ENCODE data around the gene ZNF524. TPM values are rescaled to one million over a fixed set of nuclear protein-coding genes. Genes with fewer than 3 reads are reported as not detected.
"Not testable (repeated sequence)": the region's sequence is repeated elsewhere in the genome, so short reads cannot be mapped to it uniquely, and the experiment has no call there.

Gene ZNF524, protein sequence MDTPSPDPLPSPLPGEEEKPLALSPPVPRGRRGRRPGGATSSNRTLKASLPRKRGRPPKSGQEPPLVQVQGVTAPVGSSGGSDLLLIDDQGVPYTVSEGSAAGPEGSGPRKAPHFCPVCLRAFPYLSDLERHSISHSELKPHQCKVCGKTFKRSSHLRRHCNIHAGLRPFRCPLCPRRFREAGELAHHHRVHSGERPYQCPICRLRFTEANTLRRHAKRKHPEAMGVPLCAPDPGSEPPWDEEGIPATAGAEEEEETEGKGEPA
- 12.3 and 14.8 TPM in 2 replicates for total RNA-seq

DNA sequence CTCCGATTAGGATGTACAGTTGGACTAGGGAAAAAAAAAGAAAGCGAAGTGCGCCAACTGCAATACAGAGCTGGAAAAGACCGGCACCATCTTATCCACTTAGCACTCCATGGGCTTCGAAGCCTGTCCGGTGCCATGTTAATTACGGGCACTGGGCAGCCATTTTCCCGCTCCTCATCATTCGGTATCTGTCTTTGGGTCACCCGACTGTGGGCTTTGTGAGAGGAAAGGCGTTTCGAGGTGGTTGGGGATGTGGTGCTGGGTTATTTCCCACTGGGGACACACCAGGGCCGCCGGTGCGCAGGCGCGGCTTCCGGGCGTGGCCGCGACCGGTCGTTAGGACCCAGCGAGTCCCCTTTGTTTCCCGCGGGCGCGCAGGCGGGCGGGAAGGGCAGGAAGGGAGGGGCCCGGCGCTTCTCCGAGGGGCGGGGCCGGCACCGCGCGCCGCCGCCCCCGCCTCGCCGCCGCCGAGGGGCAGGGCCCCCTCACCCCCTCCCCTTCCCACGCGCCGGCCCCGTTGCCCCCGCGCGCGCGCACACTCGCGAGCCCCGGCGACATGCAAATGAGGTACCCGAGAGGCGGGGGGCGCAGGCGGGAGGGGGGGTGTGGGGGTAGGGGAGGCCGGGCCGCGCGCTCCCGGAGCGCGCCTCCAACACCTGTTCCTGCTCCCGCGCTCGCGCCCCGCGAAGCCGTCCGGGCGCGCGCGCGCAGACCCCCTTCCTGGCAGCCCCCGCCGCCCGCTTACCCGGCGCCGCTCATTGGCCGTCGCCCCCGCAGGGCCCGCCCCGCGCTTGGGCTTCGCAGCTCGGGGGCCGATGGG lies at the start of gene ZNF524:
Gene ZNF524, plus strand, starts transcription at position 447 of the 820 bp plus-strand sequence. CDS start 1,825 bp downstream, outside the sequence.
- DNase-seq, result peak; percentile 90

DNA sequence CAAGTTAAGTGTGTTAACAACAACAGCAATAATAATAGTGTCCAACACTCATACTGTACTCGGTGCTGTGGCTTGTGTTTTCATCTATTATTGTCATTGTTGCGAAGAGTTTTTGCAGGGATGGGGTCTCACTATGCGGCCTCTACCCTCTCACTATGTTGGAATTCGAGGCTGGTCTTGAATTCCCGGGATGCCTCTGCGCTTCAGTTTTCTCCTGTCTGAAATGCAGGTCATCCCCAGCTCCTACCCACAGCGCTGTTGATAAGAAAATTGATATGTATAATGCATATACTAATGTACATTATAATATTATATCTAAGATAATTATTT lies 49.8 kb upstream of the ZNF524 start:
- no peak for DNase-seq

DNA sequence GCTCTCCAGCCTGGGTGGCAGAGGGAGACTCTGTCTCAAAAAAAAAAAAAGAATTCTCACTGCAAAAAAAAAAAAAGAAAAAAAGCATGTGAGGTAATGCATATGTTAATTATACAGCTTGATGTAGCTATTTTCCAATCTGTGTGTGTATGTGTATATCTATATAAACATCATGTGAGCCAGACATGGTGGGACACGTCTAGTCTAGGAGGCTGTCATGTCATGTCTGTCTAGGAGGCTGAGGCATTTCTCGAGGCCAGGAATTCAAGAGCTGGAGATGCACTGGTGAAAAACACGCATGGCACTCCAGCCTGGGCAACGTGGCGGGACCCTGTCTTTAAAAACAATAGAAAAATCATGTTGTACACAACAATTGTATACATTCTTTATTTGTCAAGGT lies 47.9 kb upstream of the ZNF524 start:
- DNase-seq, result no peak

DNA sequence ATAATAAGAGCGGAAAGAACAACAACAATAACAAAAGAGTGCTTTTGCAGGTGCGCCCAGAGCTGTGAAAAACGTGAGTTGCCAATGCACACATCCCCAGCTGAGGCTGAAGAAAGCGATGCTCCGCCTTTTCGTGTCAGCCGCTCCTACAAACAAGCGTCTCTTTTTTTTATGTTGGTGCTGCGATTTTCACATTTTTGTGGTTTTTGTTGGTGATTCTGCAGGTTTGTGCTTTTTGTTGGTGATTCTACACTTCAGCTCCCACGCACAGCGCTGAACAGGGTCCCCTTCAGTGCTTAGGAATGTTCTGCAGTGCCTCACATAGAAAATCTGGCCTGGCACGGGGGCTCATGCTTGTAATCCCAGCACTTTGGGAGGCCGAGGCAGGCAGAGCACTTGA lies 47.5 kb upstream of the ZNF524 start:
- no peak for DNase-seq

DNA sequence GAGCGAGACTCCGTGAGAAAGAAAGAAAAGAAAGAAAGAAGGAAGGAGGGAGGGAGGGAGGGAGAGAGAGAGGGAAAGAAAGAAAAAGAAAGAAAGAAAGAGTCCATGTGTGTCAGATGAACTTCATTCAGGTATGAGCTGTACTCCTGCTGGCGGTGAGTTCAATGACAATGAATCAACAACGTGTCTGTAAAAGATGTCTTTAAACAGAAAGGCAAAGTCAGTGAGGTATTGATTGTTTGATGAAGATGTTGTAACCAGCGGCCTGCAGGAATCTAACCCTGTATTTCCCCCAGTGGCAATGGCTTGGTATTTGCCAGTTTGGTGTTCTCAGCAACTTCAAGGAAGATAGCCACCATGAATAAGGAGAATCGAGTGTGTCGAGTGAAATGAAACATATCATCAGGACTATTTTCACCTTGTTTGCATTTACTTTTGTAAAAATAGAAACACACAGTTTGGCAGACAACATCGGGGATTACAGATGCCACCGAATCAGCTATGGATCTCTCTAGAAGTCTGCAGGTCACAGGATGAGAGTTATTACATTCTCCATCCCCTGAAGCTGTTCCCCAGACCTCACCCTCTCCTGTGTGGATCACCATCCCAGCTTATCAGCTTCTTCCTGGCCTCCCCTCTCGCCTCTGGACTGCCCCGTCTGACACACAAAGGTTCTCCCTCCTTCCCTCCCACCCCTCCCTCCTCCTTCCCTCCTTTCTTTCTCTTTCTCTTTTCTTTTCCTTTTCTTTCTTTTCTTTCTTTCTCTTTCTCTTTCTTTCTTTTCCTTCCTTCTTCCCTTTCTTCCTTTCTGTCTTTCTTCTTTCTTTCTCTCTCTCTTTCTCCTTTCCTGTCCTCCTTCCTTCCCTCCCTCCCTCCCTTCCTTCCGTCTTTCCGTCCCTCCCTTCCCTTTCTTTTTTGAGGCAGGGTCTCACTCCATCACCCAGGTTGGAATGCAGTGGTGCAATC lies 46.6 kb upstream of the ZNF524 start:
- DNase-seq, result no peak

DNA sequence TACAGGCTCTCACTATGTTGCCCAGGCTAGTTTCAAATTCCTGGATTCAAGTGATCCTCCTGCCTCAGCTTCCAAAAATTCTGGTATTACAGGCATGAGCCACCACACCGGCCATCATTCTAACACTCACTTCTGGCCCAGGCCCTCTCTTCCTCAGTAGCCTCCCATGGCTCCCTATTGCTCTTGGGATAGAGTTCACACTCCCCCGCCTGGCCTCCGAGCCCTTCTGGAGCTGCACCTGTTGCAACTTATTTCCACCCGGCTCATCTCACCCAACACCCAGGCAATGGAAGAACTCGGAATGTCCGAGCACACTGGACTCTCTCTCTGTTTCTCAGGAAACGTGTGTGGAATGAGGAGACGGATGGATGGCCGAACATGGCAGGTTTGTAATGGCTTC lies 45.8 kb upstream of the ZNF524 start:
- DNase-seq, result no peak

DNA sequence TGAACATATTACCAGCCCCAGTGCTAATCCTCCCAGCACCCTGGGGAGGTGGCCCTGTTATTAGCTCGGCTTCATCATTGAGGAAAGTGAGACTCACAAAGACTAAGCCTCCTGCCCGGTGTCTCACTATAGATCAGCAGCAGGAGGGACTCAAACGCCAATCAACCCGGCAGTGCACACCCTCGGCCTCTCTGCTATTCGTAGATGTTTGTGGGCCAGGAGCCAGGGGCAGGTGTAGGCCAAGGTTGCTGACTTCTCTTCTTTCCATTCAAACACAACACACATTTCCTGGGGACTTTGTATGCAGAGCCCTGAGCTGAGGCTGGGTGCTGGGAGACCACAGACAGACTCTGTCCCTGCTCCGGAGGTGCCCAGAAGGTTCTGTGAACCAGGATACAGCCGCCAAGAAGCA lies 45.3 kb upstream of the ZNF524 start:
- DNase-seq, result no peak

DNA sequence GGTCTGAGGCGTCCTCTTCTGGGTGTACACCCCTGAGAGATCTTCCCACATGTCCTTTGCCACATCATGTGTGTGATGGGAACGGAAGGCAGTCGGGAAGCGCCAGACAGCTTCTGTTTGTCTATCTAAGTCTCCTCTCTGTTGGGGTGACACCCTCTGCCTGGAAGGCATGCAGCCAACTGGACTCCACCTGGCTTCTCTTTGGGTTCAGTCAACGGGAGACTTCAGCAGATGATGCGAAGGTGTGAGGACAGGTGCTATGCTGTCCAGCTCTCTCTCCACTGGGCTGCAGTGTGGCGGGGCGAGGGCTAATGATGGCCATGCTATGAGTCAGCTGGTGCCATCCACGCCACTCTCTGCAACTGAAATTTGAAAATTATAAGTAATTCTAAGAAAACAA lies 40.4 kb upstream of the ZNF524 start:
- DNase-seq, result no peak

DNA sequence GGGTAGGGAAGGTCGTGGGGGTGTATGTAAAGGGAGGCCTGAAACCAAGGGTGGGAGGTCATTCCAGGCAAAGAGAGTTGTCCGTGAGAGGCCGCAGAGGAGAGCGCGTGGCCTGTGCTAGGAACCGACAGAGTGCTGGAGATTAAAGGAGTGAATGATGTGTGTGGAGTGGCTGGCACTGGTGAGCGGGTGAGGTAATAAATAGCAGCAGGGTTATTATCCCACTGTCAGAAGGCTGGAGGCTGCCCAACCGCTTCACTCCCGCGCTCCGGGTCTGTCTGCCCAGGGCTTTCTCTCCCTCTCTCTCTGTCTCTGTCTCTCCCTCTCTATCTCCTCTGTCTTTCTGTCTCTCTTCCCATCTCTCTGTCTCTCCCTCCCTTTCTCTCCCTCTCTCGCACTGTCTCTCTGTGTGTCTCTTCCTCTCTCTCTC lies 36.8 kb upstream of the ZNF524 start:
- no peak for DNase-seq

DNA sequence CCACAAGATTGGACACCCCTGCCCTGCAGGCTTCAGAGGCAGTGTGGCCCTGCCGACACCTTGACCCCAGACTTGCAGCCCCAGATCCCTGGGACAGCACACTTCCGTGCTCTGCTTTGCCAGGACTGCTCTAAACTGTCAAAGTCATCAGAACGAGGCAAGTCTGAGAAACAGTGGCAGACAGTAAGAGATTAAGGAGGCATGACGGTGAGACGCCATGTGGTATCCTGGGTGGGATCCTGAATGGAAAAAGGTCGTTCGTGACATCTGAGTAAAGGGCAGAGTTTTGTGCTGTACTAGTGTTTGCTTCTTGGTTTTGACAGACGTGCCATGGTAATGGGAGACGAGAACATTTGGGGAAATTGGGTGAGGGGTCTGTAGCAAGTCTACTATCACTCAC lies 33.3 kb upstream of the ZNF524 start:
- DNase-seq, result no peak

DNA sequence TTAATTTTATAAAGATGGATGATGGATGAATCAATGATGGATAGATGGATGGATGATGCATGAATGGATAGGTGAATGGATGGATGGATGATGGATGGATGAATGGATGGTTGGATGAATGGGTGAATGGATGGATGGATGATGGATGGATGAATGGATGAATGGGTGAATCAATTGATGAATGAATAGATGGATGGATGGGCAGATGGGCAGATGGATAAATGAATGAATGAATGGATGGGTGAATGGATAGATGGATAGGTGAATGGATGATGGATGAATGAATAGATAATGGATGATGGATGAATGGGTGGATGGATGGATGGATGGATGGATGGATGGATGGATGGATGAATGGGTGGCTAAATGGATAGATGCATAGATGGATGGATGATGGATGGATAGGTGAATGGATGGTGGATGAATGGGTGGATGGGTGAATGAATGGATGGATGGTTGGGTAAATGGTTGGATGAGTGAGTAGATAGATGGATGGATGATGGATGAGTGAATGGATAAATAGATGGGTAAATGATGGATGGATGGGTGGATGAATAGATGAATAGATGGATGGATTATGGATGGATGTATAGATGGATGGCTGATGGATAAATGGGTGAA lies 32.3 kb upstream of the ZNF524 start:
- DNase-seq, result no peak

DNA sequence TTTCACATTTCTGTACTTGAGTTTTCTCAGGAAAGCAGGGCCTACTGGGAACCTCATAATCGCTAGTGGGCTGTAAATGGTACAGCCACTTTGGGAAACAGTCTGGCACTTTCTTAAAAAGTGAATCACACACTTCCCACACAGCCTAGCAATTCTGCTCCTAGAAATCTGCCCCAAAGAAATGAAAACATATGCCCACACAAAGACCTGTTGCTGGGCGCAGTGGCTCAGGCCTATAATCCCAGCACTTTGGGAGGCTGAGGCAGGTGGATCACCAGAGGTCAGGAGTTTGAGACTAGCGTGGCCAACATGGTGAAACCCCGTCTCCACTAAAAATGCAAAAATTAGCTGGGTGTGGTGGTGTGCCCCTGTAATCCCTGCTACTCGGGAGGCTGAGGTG lies 30.6 kb upstream of the ZNF524 start:
- DNase-seq, result not testable (repeated sequence)

DNA sequence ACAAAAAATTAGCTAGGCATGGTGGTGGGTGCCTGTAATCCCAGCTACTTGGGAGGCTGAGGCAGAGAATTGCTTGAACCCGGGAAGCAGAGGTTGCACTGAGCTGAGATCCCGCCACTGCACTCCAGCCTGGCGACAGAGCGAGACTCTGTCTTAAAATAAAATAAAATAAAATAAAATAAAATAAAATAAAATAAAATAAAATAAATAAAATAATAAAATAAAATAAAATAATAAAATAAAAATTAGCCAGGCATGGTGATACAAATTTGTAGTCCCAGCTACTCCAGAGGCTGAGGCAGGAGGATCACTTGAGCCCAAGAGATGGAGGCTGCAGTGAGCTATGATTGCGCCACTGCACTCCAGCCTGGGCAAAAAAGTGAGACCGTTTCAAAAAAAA lies 26.2 kb upstream of the ZNF524 start:
- not testable (repeated sequence) for DNase-seq

DNA sequence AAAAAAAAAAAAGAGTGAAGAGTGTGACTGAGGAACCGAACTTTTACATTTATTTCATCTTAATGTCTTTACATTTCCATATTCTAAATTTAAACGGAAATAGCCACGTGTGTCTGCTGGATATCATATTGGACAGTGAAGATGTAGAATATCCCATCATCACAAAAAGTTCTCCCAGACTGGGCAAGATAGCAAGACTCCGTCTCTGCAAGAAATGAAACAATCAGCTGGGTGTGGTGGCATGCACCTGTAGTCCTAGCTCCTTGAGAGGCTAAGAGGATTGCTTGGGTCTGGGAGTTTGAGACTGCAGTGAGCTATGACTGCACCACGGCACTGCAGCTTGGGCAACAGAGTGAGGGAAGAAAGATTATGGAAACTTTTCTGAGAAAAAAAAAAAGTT lies 23.3 kb upstream of the ZNF524 start:
- no peak for DNase-seq

DNA sequence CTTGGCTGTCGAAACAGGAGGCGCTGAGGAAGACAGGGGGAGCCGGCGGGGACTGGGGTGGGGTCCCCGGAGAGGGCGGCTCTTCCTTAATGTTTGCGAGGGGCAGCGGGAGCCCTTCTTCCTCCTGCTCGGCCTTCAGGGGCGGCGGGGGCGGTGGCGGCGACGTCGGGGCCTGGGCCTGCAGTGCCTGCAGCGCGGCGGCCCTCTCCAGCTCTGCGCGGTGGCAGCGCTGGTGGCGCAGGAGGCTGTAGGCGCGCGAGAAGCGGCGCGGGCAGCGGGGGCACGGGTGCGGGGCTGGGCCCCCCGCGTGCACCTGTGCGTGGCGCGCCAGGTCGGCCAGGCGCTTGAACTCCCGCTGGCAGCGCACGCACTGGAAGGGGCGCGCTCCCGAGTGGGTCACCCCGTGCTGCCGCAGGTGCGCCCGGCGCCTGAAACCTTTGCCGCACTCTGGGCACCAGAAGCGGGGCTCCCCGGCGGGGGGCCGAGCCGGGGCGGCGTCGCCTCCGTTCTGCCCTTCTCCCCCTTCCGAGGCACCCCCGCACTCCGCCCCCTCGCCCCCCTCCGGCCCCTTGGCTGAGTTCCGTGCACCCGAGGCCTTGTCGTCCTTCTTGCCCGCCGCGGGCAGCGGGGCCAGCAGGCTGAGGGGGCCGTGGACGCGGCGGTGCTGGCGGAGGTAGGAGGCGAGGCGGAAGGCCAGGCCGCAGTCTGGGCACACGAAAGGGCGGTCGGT lies 21.9 kb upstream of the ZNF524 start:
- no peak for DNase-seq

DNA sequence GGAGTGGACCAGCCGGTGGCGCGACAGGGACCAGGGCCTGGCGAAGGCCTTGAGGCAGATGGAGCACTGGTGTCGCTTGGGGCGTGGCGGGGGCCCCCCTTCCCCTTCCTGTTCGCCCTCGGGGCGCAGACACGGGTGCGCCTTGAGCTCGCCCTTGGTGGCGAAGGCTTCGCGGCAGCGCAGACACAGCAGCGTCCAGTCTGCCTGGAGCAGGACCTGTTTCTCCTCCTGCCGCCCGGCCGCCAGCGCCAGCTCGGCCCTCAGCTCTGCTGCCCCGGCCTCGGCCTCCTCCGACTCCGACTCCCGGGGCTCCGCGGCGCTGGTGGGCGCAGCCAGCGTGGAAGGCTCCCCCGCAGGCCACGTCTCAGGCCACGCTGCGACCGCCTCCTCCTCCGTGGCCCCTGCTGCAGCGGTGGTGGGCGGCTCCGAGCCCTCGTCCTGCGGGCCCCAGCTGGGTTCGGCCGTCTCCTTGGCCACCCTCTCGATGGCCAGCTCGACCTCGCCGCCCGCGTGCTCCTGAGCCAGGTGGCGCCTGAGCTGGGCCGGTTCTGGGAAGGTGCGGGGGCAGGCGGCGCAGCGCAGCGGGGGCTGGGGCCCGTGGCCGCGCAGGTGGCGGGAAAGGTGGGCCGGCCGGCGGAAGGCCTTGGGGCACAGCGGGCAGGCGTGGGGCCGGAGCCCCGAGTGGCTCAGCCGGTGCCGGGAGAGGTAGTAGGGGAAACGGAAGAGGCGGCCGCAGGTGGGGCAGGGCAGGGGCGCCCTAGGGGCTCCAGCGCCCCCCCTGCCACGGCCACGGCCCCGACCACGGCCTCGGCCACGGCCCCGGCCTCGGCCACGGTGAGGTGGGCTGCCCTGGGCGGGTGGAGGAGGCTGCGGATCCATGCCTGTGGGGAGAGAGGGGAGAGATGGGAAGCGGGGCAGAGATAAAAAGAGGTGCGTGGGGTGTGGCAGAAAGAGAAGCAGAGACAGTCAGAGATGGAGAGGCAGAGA lies 21.0 kb upstream of the ZNF524 start:
- DNase-seq, result no peak

DNA sequence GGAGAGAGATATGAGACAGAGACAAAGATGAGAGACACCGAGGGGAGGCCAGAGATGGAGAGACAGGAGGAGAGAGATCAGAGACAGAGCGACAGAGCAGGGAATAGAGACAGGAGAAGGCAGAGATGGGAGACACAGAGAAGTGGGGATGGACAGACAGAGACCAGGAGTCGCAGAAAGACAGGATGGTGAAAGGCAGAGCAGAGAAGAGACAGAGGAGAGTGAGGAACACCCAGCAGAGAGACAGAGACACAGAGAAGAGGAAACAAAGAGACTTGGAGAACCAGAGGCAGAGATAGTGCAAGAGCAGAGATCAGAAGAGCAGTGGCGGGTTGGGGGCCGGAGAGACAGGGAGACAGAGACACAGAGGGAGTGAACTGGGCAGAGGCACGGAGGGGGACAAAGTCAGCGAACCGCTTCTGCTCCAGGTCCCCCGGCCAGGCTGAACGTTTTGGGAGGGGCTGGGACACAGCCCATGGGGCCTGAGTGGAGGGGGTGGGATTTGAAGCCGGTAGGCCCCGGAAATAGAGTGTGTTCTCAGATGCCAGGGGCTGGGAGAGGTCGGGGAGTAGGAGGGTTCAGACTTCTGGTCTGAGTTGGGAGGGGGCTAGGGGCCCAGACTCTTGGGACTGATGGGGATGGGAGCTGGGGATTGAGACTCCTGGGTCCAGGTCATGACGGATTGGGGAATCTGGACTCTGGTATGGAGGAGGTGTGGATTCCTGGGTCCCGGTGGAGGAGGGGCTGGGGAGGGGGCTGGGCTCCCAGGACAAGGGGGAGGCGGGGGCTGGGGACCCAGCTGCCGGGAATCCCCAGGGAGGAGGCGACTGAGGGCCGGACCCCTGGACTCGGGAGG lies 20.1 kb upstream of the ZNF524 start:
- no peak for DNase-seq

DNA sequence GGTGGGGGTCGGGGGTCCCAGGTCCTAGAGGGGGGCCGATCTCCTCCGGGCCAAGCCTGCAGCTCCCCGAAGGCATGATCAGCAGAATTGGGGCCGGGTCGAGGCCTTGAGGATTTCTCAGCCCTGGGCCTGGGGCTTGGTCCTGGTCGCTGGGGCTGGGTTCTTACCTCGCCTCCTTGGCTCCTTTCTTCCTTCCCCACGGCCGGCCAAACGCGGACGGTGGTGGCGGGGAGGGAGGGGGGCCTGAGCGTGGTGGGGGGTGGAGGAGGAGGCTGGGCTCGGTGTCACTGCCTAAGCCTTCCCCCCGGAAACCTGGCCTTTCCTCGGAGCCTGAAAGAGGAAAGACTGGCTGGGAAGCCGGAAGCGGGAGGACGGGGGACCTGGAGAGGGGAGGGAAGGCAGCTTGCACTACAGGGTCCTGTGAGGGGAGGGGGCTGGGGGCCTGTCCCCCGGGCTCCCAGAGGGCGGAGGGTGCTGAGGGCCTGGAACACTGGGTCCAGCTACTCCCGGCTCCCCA lies 19.4 kb upstream of the ZNF524 start, which contains the start of gene ZNF579:
Gene ZNF579, minus strand, starts transcription at position 221 of the 517 bp plus-strand sequence. CDS start 1,209 bp downstream, outside the sequence.
- peak; percentile 92 for DNase-seq

DNA sequence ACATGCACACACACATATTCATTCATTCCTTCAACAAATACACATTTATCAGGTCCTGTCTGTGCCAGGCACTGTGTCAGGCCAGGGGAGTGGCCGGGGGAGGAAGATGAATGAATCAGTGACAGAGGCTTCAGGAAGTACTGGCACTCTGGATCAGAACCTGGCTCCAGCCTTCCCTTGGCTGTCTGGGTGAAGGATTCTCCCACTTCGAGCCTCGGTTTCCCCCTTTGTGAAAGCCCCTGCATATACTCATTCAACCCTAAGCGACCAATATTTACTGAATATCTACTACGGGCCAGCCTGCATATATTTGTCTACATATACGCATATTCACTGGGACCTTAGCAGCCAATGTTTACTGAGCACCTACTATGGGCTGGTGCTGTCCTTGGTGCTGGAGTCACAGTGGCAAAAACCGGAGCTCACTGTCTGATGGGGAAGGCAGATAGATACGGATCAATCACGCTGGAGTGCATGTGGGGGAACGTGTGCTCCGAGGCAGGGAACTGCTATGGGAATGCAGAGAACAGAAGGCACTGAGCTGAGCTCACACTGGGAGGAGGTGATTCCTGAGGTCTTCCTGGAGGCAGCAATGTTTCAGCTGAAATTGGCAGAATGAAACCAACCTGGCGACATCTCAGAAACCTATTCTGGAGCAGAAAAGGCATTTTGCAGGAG lies 18.8 kb upstream of the ZNF524 start:
- DNase-seq, result no peak
